GM18873 (cell line): ENCODE measurements around the gene TMEM204.

Source experiments
- ATAC-seq: cut with Tn5 transposase; IDR thresholded peaks from one replicate; pipeline ENCODE4 v1.9.1; 2021; ENCODE audit warnings: mild to moderate bottlenecking, moderate library complexity, moderate number of reproducible peaks; ENCODE audit not compliant: unreplicated experiment, low FRiP score

TMEM204 gene

GRCh38 chr16:1553946-1554825 is 20.7 kb downstream of the TMEM204 start:
- ATAC-seq: no peak

- no peak for ATAC-seq
Measured at GRCh38 chr16:1554826-1555445, 21.5 kb downstream of the TMEM204 start.

GRCh38 chr16:1556254-1556653 is 22.8 kb downstream of the TMEM204 start:
- ATAC-seq: no peak

DNA sequence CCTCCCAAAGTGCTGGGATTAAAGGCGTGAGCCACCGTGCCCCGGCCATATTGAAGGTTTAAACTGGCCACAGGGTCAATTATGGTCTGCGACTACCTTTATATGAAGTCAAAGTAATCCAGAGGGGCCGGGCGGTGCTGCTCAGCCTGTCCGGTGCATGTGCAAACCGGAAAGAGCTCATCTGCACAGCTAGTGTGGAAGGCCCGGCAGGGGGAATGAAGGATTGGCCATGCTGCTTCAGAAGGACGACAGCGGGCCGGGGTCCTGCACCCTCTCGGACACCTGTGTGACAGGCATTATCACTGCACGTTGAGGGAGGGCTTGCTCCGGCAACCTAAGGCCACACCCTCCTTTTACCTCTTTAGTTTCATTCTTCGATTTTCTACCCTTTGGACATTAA is 23.6 kb downstream of the TMEM204 start:
- no peak for ATAC-seq

DNA sequence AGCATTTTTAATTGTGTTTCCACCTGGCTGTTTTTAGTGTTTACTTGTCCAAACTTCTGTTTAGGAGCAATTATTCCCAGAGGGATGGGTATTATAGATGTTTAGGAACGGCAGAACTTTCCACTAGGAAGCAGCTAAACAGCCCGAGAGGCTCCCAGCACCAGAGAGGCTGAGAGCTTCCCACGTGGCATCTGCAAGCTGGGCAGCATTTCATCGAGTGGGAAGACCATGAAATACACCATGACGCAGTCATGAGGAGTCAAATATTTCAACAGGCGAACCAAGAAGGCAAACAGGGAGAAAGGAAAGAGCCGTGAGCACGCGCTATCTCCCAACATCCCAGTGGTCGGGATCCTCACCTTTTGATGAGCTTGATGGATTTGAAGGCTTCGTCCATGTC is 24.1 kb downstream of the TMEM204 start:
- ATAC-seq: no peak

GRCh38 chr16:1559446-1559975 is 26.0 kb downstream of the TMEM204 start:
- ATAC-seq: no peak

DNA sequence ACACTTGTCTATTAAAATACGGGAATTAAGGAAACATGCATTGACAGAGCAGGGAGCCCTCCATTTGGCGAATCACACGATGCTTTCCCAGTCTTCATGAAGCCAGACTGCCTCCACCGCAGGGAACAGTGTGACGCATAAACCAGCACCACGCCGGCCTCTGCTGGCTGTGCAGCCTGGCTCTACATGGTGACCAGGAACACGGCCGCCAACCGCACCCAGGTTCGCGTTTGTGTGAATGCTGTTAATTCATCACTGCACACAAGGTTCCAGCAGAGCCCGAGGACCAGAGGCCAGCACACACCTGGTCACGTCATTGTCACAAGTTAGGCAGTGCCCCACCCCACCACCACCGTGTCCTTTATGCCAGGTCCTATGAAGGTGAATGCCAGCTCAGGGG is 26.7 kb downstream of the TMEM204 start:
- ATAC-seq: no peak

GRCh38 chr16:1560866-1561265 is 27.4 kb downstream of the TMEM204 start:
- no peak for ATAC-seq

DNA sequence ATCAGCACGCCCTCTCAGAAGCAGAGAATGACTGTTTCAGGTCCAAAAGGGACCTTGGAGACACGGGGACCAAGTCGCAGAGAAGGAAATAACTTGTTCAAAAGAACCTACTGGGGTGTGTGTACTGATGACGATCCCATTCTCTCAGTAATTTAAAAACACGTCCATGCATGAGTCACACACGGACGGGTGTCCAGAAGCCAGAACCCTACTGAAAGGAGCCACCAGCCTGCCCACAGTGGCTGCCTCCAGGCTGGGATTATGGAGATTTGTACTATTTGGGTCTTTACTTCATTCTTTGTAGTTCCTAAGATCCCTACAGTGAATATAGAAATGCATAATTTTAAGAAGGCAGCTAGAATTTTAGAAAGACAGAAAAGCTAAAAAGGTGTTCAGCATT is 27.8 kb downstream of the TMEM204 start:
- ATAC-seq: no peak

- no peak for ATAC-seq
Measured at GRCh38 chr16:1561836-1562235, 28.4 kb downstream of the TMEM204 start.

DNA sequence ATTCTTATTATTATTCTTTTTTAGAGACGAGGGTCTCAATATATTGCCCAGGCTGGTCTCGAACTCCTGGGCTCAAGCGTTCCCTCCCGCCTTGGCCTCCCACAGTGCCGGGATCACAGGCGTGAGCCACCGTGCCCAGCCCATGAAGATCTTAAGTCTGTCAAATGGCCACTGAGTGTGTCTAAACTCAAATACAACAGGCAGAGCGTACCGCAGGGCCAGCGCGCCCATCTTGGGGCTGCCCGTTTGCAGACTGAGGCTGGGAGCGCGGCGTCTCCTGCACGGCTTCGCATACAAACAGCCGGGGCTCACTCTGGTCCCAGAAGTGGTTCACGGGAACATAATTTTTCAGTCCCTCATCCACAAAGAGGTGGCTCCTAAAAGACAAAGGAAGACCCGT is 30.3 kb downstream of the TMEM204 start:
- ATAC-seq: no peak

- ATAC-seq: no peak
Measured at GRCh38 chr16:1564325-1564724, 30.9 kb downstream of the TMEM204 start.

DNA sequence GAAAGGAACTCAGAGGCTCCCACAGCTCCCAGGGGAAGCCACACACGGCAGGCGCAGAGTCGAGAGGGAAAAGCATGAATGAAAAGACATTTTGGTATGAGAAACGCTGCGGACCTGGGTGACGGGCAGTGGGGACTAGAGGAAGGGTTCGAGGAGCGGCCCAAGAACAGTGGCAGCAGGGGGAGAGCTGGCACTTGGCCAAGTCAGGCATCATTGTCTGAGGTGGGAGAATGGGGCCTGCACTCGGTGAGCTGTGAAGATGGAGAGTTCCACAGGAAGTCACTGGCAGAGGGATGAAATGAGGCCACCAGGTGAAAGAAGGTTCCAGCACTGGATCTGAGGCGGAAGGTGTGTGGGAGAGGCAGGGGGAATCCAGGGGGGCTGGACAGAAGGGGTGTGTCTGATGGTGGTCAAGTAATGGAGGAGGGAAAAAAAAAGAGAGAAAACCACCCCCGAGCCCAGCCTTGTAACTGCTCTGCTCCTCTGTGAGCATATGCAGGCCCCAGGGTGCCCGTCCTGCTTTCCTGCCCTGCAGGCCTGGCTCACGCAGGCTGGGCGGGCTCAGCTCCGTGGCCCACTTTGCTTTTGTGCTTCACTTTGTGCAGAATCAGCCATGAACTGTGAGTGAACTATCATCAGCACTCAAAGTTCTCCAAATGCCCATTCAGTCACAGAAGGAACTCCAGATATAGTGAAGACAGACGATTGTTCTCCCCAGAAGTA is 31.8 kb downstream of the TMEM204 start:
- ATAC-seq: no peak

- no peak for ATAC-seq
Measured at GRCh38 chr16:1567988-1568387, 34.5 kb downstream of the TMEM204 start.

DNA sequence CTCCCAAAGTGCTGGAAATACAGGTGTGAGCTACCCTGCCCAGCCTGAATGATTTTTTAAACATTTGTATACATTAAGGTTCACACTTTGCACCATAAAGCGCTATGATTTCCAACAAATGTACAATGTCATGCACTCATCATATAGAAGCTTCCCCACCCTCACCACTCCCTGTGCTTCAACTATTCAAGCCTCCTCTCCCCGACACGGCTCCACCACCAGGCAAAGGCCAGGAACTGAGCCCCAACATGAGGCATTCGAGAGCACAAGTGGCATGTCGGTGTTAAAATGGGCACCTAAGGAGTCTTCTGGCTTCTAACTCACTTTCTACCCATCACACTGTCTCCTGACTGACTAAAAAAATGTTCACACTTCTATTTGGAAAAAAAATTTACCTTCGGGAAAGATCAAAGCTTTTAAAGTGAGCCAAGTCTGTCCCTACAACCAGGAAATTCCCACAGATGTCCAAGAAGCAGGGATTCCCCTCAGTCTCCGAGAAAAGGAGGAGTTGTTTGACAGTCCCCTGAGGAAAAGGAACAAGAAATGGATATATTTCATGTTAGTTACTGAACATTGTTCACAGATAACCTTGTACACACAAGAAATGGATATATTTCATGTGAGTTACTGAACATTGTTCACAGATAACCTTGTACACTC is 37.7 kb downstream of the TMEM204 start:
- ATAC-seq: no peak

DNA sequence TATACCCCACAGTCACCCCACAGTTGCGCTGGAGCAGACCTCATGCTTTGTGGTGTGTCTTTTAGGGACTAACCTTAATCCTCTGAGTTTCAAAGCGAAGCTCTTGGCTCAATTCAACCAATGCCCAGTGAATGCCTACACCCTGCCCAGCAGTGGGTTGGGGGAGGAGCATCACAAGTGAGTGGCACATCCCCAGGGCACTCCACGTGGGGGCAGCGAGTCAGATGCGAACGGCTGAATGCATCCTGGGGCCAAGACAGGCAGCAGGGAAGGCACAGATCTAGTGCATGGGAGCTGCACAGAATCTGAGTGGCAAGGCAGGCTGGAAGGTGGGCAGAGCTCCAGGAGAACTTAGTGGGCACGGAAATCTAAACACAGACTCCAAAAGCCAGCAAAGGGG is 39.2 kb downstream of the TMEM204 start:
- no peak for ATAC-seq

DNA sequence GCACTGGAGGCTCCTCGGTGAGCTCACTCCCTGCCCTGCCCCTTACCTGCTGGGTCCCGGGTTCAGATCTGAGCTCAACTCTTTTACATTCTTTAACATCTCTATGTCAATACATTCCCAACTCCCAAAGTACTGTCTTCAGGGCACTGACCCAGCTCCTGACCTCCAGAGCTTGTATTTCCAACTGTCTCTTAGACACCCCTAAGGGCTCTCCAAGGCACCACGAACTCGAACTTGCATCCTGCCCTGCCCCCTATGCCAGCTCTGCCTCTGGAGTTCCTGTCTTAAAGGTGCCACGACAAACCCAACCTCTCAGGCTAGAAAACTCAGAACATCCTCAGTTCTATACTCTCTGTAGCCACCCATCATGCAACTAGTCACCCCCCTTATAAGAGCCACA is 39.8 kb downstream of the TMEM204 start:
- ATAC-seq: no peak

GRCh38 chr16:1575578-1575977 is 42.1 kb downstream of the TMEM204 start:
- ATAC-seq: no peak

GRCh38 chr16:1579214-1579613 is 45.7 kb downstream of the TMEM204 start:
- no peak for ATAC-seq

- ATAC-seq: no peak
Measured at GRCh38 chr16:1580256-1580655, 46.8 kb downstream of the TMEM204 start.

GRCh38 chr16:1580956-1581355 is 47.5 kb downstream of the TMEM204 start:
- no peak for ATAC-seq
